Hindlimb muscle (tissue), 1 donor: ENCODE measurements around the gene ASAH2. TPM values are rescaled to one million over a fixed set of nuclear protein-coding genes. Genes with fewer than 3 reads are reported as not detected.
"Not testable (repeated sequence)": the region's sequence is repeated elsewhere in the genome, so short reads cannot be mapped to it uniquely, and the experiment has no call there.

ENCODE experiments used
- DNase-seq: peaks from one replicate; pipeline ENCODE4 v3.0.0-alpha.2; 2013
- polyA plus RNA-seq: library from polyadenylated mRNA; unstranded; fragments of 120-200 nt; gene quantifications from one replicate; pipeline ENCODE4 v1.2.1, GENCODE V29; 2013; ENCODE audit not compliant: insufficient read length

ASAH2 gene
- 0.23 TPM for polyA plus RNA-seq

DNA sequence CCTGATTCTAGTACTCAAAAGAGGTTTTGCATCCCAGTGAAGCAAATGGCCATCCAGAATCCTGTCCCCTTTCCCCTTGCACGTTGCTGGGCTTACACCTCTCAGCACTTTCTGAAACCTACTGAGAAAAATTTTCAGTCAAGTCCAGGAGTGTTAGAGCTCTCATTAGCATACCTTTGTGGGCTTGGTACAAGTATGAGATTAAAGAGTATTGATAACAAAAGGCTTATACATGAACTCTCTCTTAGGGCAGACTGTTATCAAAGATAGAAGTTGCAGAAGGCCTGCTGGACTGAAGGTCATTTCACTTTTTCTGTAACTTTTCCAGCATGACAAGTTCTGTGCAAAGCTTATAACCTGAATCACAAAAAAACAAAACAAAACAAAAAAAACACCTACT, at the start of gene ASAH2:
Gene ASAH2, minus strand, starts transcription at position 123 of the 400 bp plus-strand sequence. CDS start 2,906 bp downstream, outside the sequence.
- no peak for DNase-seq

DNA sequence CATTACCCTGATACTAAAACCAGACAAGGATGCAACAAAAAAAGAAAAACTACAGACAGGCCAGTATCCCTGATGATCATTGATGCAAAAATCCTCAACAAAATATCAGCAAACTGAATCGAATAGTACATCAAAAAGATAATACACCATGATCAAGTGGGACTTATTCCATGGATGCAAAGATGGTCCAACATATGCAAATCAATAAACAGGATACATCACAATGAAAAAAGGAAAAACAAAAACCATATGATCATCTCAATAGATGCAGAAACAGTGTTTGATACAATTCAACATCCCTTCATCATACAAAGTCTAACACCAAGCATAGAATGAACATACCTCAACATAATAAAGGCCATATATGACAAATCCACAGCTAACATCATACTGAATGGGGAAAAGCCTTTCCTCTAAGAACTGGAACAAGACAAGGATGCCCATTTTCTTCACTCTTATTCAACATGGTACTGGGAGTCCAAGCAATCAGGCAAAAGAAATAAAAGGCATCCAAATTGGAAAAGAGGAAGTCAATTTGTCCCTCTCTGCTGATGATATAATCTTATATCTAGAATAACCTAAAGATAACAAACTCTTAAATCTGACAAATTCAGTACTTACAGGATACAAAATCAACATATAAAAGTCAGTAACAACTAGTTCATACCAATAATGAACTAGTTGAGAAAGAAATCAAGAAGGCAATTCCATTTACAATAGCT, 48.8 kb upstream of the ASAH2 start:
- DNase-seq: no peak

DNA sequence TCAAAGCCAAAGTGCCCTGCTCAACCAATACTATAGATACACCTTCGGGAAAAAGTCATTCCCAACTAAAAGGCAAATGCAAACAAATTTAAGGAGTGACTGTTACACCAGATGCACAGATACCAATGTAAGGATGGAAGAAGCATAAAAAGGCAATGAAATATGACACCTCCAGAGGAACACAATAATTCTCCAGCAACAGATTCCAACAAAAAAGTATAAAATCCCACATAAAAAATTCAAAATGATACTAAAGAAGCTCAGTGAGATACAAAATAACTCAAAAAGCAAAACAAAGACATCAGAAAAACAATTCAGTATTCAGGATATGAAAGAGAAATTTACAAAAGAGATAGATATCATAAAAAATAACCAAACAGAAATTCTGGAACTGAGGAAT, 44.1 kb upstream of the ASAH2 start:
- DNase-seq: no peak

DNA sequence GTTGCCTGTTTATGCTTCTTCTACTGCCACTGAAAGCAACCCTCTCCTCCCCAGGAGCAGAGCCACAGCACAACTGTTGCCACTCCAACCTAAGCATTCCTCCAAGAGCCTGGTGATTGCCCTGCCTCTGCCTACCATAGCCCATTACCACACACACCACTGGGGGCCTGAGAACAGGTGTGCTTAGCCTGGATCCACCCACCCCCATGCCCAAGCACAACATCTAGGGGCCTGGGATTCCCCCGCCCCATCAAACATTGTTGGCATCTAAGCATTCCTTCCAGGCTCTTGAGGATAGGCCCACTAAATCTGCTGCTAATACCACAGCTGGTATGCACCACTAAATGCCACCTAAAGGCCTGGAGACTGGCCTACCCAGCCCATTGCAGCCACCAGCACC, 43.3 kb upstream of the ASAH2 start:
- no peak for DNase-seq

DNA sequence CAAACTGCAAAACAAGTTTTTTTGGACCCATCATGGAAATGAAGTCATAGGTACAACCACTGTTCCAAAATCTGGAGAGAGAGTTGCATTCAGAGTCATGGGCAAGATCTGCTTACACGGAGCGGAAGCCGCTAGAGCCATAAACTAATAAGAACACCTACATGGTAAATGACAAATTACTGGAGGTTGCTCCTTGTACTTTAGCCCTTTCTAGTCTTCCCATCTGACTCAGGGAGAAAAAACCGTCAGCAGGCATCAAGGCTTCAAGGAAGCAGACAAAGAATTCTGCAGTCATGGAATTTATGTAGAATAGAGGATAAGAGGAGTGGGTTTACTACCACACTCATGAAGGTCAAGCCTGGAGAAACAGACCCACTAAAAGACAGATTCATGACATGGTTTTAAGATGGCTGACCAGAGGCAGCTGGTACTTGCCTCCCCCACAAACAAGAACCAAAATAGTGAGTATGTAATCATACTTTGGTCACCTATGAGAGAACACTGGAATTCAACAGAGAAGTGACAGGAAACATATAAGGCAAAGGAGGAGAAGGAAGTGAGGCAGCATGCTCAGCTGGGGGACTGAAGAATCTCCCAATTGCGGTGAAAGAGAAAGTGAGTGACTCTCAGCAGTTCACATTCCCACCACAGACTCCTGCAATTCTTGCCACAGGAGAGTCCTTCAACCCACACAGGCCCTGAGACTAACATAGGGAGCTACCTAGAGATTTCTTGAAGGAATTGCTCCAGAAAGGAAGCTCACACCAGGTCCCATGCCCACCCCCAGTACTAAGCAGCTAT, 42.4 kb upstream of the ASAH2 start:
- DNase-seq: no peak

DNA sequence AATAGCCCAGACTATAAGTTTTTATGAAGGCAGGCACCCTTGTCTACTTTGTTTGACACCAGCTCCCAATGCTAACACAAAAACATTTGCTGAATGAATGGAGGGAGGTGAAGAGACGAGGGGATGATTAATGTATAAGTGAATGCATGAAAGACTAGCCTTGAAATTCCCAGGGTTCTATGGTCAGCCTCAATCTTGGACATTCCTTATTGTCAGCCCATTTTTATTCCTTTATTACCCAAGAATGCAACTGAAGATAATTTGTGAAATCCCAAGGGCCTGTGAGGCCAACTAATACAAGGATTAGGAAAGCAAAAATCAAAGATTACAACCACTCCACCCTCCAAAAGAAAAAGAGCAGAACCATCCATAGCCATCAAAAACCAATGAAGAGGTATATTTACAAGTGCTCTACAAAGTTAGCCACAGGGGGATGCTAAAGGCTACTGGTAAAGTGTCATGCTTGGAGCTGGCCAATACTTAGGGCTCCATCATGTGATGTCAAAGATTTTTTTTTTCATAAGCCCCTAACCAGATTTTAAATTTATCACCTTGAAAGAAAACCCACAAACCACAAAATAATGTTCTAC, 40.0 kb upstream of the ASAH2 start:
- no peak for DNase-seq

DNA sequence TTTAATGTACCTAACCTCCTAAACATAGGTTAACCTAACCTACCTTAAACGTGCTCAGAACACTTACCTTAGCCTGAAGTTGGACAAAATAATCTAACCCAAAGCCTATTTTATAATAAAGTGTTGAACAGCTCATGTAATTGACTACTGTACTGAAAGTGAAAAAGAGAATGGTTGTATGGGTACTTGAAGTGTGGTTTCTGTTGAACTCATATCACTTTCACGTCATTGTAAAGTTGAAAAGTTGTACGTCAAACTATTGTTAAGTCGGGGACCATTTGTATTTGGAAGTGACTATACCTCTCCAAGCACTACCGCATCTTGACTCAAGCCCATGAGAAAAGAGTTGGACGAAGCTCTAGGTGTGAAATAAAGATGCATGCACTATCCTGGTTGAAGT, 37.9 kb upstream of the ASAH2 start:
- DNase-seq: no peak

DNA sequence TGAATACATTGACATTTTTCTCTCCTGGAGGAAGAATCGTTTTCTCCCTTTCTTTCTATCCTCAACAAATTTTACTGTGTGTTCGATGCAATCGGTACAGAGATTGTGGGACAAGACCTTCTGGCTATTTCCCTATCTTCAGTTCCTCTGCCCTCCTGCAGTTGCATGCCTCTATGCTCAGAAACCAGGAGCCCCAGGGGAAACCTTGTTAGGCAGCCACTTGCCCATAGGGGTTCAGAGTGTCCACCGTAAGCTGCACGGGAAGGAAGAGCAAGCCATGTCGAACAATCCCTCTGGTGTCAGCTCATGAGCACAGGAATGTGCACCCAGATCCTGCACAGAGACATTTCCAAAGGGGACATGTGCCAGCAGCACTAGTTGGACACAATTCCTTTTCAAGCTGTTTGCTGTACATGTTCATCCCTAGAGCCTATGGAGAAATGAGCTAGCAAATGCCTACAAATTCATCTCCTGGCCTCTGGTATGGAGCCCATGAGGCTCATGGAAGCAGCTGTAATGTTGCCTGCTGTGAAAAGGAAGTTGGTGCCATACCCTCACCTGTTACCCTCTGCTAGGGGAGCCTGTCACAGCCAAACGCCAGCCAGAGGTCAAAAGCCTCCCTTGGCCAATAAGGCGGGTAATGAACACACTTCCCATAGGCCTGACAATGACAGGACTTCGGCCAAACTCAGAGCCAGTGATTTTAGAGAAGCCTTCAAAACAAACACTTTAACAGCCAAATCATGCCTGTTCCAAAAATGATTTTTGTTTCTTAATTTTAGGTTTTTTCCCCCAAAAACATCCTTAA, 35.9 kb upstream of the ASAH2 start:
- DNase-seq: no peak

DNA sequence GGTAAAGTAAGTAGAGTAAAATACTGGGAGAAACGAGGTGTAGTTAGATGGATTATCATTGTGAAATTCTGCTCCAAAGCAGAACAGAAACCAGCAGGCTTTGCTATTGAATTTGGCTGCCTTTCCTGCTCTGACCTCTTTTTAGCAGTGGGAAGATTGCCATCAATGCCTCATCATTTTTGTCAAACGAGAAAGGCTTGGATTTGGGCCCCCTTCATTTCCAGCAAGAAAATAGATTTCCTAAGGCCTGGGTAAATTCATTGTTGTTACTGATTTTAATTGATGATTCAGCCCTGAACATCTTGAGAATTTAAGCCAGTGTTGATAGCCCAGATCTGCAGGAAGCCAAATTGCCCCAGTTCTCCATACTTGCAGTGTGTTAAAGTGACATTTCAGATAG, 35.2 kb upstream of the ASAH2 start:
- DNase-seq: peak; percentile 62

DNA sequence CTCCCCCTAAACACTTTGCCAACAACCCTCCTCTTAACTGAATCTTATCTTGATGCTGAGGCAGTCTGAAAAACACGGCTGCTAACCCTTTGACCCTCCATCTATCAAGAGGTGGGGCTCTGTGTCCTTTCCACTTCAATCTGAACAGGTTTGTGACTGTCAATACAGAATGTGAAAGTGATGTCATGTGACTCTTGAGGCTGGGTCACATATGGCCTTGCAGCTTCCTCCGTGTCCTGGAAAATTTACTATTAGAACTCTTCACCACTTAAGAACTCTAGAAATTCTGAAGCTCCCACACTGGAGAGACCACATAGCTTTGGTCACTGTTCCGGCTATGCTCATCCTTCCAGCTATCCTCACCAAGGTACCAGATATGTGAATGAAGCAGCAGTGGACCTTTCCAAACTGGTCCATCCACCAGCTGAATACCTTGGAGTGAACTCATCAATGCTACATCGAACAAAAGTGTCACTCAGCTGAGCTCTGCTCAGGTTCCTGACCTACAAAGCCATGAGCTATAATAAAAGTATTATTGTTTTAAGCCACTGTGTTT, 30.7 kb upstream of the ASAH2 start:
- DNase-seq: no peak

DNA sequence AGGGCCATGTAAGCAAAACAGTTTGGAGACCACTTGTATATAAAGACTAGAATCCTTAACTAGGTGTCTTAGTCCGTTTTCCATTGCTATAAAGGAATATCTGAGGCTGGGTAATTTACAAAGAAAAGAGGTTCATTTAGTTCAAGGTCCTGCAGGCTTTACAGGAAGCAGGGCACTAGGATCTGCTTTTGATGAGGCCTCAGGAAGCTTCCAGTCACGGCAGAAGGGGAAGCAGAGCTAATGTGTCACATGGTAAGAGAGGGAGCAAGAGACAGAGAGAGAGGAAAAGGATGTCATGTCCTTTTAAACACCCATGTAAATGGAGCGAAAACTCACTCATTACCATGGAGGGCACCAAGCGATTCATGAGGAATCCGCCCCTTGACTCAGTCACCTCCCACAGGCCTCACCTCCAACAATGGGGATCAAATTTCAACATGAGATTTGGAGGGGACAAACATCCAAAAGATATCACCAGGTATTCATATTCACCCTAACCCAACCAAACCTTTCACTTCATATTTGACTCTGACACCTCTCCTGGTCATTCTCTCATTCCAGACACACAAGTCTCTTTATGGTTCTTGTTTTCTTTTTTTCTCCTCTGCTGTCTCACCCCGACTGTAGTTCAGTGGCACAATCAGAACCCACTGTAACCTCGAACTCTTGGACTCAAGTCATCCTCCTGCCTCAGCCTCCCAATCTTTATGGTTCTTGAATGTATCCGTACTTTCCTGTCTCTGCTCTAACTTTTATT, 30.1 kb upstream of the ASAH2 start:
- no peak for DNase-seq

DNA sequence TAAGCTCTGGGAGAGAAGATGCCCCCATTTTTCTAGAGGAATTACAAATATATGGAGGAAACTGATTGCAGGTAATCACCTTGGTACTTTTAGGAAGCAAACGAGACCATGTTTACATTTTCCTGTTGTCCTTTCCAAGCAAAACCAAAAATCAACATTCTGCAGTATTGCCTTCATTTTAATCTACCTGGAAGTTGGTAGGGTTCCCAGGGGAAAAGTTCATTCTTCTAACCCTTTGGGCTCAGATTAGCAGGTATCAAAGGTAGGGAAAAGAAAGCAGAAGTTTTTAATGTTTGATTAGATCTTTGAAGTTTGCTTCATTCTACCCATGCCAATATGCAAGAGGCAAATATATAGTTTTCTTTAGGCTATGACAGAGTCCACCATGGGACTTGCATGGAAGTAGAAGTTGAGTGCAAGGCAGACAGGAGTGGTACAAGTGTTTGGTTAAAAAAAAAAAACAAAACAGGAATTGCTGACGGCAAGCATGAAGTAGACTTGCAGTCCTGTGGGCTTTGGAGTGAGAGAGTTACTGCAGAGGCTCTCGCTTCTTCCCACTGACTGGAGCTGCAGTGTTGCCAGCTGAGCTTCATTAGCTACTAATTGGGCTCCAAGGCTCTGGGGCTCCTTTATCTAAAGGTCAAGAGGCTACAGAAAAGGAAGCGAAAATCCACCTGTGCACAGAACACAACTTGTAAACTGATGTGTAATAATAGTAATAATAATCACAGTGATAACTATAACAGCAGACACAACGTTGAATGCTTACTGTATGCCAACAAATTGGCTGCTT, 28.9 kb upstream of the ASAH2 start:
- no peak for DNase-seq

DNA sequence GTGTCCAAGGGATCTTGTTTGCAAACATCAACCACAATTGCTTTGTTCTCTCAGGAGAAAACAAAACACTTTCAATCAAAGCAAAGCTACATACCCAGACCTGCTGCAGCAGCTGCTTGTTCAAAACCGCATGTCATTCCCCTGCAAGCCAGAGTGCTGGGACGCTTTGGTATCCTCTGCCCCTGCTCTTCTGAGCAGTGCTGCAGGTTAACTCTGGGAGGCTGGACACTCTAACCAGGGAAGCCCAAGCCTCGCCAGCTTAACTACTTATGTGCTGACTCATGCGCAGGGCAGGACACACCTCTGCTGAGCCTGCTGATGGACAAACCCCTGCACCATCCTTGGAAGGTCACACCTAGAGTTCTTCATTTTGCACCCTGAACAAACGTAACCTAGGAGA, 28.2 kb upstream of the ASAH2 start:
- DNase-seq: no peak

DNA sequence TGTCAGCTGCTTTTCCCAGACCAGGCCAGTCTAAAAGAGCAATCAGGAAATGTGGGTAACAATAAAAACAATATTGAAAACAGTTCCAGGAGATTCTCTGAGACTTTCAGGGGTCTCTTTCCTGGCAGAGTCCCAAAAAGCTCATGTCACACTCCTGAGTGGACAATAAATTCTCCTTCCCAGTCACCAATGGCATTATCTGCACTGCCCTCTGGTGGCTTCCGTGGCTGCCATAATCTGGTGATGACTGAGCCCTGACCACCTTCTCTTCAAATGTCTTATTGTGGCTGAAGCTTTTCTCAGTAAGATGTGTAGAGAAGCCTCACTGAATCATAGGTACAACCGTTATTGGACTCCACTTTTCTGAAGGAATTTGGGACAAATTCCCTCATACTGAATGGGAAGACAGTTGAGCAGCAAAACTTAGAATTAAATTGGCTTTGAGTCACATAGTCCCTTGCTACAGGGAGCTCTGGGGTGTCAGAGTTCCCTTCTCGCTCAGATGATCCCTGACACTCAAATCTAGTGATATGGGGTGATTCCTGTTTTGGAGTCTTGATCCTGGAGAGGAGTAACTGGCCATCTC, 24.4 kb upstream of the ASAH2 start:
- DNase-seq: no peak

DNA sequence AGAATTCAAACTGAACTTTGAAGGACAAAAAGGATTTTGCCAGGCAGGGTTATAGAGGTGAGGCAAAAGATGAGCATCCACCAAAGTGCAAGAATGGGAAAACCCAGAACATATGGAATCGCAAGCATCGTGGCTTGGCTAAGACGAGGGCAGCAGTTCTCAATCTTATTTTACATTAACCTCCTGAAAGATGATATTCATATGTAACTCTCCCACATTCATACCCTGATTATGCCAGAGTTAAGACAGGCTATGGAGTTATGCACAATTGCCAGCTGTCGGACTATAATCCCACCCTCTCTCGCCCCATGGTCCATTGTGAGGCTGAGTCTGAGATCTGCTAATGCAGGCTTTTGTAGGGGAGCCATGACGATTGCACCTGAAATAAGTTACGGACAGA, 21.2 kb upstream of the ASAH2 start:
- DNase-seq: no peak

DNA sequence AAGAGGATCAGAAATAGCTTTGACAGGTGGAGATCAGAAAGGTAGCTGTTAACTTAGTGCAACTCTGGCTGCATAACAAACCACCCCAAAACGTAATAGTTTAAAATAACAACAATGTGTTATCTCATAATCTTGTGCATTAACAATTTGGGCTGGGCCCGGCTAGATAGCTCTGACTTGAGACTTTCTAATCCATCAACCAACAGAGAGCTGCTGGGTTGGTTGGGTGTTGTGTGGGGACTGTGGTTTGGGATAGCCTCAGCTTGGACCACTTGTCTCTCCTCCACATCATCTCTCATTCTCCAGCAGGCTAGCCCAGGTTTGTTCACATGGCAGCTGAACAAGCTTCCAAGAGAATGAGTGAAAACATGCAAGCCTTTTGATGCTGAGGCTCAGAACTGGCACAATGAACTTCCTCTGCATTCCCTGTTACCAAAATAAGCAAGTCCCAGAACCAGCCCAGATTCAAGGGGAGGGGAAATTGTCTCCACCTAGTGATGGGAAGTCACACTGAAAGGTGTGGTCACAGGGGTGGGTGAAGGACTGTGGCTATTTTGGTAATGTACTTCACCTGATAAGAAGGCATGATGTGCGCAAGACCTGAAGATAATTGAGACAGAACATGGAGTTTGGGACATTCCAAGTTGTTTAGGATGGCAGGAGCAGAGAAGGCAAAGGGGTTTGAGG, 20.4 kb upstream of the ASAH2 start:
- no peak for DNase-seq

DNA sequence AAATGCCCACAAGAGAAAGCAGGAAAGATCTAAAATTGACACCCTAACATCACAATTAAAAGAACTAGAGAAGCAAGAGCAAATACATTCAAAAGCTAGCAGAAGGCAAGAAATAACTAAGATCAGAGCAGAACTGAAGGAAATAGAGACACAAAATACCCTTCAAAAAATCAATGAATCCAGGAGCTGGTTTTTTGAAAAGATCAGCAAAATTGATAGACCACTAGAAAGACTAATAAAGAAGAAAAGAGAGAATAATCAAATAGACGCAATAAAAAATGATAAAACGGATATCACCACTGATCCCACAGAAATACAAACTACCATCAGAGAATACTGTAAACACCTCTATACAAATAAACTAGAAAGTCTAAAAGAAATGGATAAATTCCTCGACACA, 16.6 kb upstream of the ASAH2 start:
- DNase-seq: not testable (repeated sequence)

DNA sequence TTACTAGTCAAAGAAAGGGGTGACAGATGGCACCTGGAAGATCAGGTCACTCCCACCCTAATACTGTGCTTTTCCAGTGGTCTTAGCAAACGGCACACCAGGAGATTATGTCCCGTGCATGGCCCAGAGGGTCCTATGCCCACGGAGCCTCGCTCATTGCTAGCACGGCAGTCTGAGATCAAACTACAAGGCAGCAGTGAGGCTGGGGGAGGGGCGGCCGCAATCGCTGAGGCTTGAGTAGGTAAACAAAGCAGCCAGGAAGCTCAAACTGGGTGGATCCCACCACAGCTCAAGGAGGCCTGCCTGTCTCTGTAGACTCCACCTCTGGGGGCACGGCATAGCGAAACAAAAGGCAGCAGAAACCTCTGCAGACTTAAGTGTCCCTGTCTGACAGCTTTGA, 11.3 kb upstream of the ASAH2 start:
- not testable (repeated sequence) for DNase-seq

DNA sequence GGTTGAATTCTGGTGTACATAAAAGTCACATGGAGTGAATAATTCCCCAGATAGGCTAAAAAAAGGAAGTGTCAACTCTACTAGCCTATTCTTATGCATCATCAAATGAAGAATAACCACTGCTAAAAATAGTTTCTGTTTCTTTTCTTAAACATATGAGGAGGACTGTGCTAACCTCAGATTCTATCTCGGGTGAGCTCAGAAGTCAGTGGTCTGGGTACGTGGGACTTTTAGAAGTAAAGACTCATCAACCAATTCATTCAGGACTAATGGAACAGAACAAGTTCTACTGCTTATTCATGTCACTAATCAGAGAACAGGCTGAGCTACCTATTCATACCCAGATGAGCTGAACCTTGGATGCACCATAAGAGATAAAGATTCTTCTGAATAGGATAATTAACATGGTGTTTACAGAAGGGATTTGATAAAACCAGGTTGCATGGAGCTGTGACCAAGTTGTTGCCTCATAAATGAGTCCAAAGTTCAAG, 9.5 kb upstream of the ASAH2 start:
- DNase-seq: no peak

DNA sequence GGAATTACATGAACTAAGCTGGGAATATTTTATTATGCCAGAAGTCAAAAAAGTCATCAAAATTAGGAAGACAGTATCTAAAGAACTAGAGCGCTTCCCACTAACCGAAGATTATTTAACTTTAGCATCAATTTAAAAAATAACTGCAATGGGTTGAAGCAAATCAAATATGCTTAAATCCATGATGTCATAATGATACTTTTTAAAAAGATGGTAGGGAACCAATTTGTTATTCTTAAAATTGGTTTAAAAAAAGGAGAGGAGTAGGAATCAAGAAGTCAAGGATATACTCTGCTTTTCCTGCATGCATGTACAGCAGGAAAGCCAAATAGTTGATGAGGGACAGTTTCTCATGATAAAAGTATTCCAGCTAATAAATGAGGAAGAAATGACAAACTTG, 3.2 kb upstream of the ASAH2 start:
- DNase-seq: no peak
